Omental fat pad (tissue), 4 donors: ENCODE measurements around the gene SYNDIG1. TPM values are rescaled to one million over a fixed set of nuclear protein-coding genes. Genes with fewer than 3 reads are reported as not detected.

Experiments used
- ATAC-seq: fragments of 150-250 bp; one replicate; pipeline ENCODE4 v1.9.1; 2016; ENCODE audit warnings: mild to moderate bottlenecking, moderate library complexity; ENCODE audit not compliant: low FRiP score
- DNase-seq: peaks from one replicate; pipeline ENCODE4 v3.0.0-alpha.2; 2019; ENCODE audit warnings: low spot score
- total RNA-seq, 4 donors: library from RNA; depleted of rRNA; stranded (reverse); fragments of >200 nt; gene quantifications; one replicate each; pipeline ENCODE4 v1.1.0, GENCODE V29; 2016
- TF ChIP-seq, protein P1 (sequence below), 3 donors: fragments of 450-650 bp; IDR thresholded peaks; one replicate each; pipeline ENCODE4 v1.5.1; 2016 to 2017; ENCODE audit warnings: antibody characterized with exemption in 3 of 3, mild to moderate bottlenecking in 3 of 3, moderate library complexity in 2 of 3

Gene SYNDIG1
- total RNA-seq, 4 donors from 2014 or later = 0.19 to 0.24 TPM; not detected in 2

DNA sequence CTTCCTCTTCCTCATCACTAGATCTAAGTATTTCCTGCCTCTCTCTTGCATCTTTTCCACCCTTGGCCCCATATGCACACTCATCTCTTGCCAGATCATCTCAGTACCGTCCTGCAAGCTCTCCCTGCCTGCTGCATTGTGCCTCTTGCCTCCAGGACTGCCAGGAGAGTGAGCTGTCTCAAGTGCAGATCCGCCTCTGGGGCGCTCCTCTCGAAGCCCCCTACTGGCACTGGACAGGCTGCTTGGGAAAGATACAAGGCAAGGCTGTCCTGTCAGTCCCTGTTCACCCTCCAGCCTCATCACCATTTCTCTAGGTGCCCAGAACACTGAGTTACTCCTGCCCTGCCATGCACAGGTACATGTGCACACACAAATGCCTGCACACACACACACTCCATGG, 10.2 kb downstream of the SYNDIG1 start:
- ATAC-seq (no peak), DNase-seq (no peak)
- TF ChIP-seq, protein P1, sequence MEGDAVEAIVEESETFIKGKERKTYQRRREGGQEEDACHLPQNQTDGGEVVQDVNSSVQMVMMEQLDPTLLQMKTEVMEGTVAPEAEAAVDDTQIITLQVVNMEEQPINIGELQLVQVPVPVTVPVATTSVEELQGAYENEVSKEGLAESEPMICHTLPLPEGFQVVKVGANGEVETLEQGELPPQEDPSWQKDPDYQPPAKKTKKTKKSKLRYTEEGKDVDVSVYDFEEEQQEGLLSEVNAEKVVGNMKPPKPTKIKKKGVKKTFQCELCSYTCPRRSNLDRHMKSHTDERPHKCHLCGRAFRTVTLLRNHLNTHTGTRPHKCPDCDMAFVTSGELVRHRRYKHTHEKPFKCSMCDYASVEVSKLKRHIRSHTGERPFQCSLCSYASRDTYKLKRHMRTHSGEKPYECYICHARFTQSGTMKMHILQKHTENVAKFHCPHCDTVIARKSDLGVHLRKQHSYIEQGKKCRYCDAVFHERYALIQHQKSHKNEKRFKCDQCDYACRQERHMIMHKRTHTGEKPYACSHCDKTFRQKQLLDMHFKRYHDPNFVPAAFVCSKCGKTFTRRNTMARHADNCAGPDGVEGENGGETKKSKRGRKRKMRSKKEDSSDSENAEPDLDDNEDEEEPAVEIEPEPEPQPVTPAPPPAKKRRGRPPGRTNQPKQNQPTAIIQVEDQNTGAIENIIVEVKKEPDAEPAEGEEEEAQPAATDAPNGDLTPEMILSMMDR (IDR thresholded peaks at IDR 0.05) = no peak

DNA sequence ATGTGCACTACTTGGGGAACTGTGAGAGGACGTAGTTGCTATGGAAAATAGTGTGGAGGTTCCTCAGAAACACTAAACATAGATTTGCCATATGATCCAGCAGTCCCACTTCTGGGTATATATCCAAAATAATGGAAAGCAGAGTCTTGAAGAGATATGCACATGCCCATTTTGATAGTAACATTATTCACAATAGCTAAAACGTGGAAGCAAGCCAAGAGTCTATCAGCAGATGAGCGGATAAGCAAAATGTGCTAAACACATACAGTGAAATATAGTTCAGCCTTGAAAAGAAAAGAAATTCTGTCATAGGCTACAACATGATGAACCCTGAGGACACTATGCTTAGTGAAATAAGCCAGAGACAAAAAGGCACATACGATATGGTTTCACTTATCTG, 11.1 kb downstream of the SYNDIG1 start:
- no peak for ATAC-seq
- TF ChIP-seq, protein P1 (IDR thresholded peaks at IDR 0.05) = no peak
- DNase-seq = no peak

DNA sequence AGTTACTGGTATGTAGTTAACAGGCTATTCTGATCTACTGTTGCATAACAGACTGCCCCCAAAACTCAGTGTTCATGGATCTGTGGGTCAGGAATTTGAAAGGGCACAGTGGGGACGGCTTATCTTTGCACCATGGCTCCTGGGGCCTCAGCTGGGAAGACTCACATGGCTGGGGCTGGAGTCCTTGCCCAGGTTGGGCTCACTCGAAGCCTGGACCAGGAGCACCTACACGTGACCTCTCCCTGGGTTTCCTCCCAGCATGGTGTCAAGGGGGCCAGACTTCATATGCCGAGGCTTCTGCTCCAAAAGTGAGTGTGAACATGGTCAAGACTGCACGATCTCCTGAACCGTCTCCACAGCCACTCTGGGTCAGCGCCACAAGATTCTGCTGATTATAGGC, 11.7 kb downstream of the SYNDIG1 start:
- ATAC-seq (no peak), DNase-seq (no peak)
- TF ChIP-seq, protein P1 (IDR thresholded peaks at IDR 0.05) = no peak

DNA sequence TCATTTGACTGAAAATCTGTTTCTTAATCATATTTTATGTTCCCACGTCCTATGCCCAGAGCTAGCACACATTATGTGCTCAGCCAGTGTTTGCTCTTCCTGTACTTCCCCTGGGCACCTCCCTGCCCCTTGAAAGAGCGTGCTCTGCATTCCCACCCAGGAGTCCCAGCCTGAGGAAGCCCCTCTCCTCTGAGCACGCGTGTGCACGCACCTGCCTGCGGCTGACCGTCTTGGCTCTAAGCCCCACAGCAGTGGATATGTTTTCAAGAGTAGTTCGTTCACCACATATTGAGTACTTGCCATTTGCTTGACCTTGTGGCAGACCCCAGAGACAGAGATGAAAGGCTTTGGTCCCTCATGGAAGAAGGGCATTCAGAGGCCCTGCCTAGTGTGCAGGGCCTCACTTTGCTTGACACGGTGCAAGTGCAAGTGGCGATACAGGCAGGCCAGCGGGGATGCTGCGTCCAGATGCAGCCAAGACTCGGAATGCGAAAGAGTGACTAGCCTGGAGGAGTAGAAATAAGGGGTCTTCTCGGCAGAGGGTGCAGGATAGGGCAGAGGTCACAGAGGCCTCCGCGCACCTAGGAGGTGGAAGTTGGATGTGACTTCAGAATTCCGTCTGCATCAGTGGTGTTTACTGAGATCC, 14.1 kb downstream of the SYNDIG1 start:
- ATAC-seq = no peak
- DNase-seq = no peak
- TF ChIP-seq, protein P1 (IDR thresholded peaks at IDR 0.05) = no peak

DNA sequence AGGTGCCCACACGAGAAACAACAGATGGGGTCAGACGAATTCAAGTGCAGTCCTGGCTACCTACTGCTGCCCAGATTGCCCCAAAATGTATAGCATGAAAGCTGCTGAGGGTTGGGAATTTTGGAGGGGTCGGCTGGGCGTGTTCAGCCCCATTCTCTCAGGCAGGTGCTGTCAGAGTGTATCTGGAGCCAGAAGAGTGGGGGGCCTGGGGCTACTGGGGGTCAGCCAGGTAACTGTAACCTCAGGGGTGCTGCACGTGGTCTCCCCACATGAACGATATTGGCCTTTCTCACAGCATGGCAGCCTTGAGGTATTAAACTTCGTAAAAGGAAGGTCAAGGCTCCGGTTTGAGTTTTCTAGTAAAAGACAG, 14.6 kb downstream of the SYNDIG1 start:
- ATAC-seq (no peak), DNase-seq (no peak)
- TF ChIP-seq, protein P1 (IDR thresholded peaks at IDR 0.05) = no peak

DNA sequence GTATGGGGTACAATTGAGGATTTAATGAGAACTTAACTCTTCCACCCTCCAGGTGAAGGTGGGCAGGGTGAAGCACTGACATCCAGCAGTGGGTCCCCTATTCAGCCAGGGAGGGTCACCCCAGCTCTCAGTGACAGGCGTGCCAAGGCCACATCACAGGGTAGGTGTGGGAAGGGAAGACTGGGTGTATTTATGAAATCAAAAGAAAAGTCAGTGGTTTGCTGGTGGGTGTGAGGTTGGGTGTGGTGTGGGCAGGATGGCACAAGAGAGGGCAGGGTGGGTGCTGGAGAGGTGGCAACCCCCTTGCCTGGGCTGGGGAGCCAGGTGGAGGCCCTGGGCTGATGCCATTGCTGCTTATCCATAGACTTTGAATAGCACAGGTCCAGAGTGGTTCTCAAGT, 16.6 kb downstream of the SYNDIG1 start:
- TF ChIP-seq, protein P1 (IDR thresholded peaks at IDR 0.05) = no peak
- no peak for ATAC-seq
- no peak for DNase-seq

DNA sequence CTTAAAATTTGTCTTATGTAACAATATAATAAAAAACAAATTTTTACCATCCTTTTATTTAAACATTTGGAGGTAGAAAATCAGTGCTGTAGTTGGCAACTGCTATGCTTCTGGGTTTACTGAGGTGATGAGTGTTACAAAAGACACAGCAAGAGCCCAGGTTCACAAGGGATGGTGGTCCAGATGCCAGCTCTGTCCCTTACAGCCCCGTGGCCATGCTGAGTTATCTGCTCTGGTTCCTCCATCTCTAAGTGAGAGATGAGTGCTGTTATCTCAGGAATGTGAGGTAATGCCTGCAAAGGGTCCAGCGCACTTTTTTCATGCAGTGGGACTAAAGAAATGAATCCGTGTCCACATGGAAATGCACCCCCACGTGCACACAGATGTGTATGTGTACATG, 17.8 kb downstream of the SYNDIG1 start:
- TF ChIP-seq, protein P1 (IDR thresholded peaks at IDR 0.05) = no peak
- DNase-seq = no peak
- no peak for ATAC-seq
